BLaER1 (cell line): ENCODE measurements around the gene TAS1R1.
"Not testable (repeated sequence)": the region's sequence is repeated elsewhere in the genome, so short reads cannot be mapped to it uniquely, and the experiment has no call there.

ENCODE experiments used
- H3K27ac ChIP-seq: shearing (Covaris generic); formaldehyde crosslinking; 2 replicates; pipeline ENCODE4 v1.8.1; 2022
- H3K27me3 ChIP-seq: shearing (Covaris generic); formaldehyde crosslinking; 2 replicates; pipeline ENCODE4 v1.8.1; 2022
- H3K36me3 ChIP-seq: shearing (Covaris generic); formaldehyde crosslinking; 2 replicates; pipeline ENCODE4 v1.8.1; 2022
- H3K4me1 ChIP-seq: shearing (Covaris generic); formaldehyde crosslinking; 2 replicates; pipeline ENCODE4 v1.8.1; 2022
- H3K4me2 ChIP-seq: shearing (Covaris generic); formaldehyde crosslinking; 2 replicates; pipeline ENCODE4 v1.8.1; 2022
- H3K4me3 ChIP-seq: shearing (Covaris generic); formaldehyde crosslinking; 2 replicates; pipeline ENCODE4 v1.8.1; 2022
- H3K9ac ChIP-seq: shearing (Covaris generic); formaldehyde crosslinking; 2 replicates; pipeline ENCODE4 v1.8.1; 2022
- H3K9me3 ChIP-seq: shearing (Covaris generic); formaldehyde crosslinking; 2 replicates; pipeline ENCODE4 v1.8.1; 2022
- H4K20me1 ChIP-seq: shearing (Covaris generic); formaldehyde crosslinking; 2 replicates; pipeline ENCODE4 v1.8.1; 2022
- Cebpa-rat ChIP-seq: shearing (Covaris generic); IDR thresholded peaks from 2 replicates; pipeline ENCODE4 v1.8.1; 2022

The TAS1R1 gene

GRCh38 chr1:6538956-6539355 lies 16.2 kb upstream of the TAS1R1 start:
- Histone ChIP-seq H3K27ac (no peak overlapping the region), H3K9ac (no peak overlapping the region), H4K20me1 (peaks cover 46% of the 10 kb centered on the region), H3K4me2 (no peak overlapping the region), H3K4me1 (no peaks in the 10 kb centered on the region), H3K9me3 (no peaks in the 10 kb centered on the region), H3K36me3 (peaks cover 92% of the 10 kb centered on the region), H3K4me3 (no peak overlapping the region), H3K27me3 (no peaks in the 10 kb centered on the region)
- no peak for TF ChIP-seq Cebpa-rat

- Histone ChIP-seq H3K36me3 (peaks cover 98% of the 10 kb centered on the region), H3K27me3 (no peaks in the 10 kb centered on the region), H3K4me1 (no peaks in the 10 kb centered on the region), H3K9me3 (no peaks in the 10 kb centered on the region), H4K20me1 (peaks cover 30% of the 10 kb centered on the region), H3K4me2 (no peak overlapping the region), H3K9ac (no peak overlapping the region), H3K4me3 (no peak overlapping the region), H3K27ac (no peak overlapping the region)
- TF ChIP-seq Cebpa-rat: no peak
These were observed 10.3 kb upstream of the TAS1R1 start for GRCh38 chr1:6544831-6545230.

- H3K27me3 ChIP-seq: no peaks in the 10 kb centered on the region
- no peak overlapping the region for H3K9ac ChIP-seq
- TF ChIP-seq Cebpa-rat: no peak
- peaks cover 35% of the 10 kb centered on the region for H4K20me1 ChIP-seq
- H3K36me3 ChIP-seq: peaks cover 100% of the 10 kb centered on the region
- H3K27ac ChIP-seq: no peak overlapping the region
- H3K4me3 ChIP-seq: no peak overlapping the region
- no peaks in the 10 kb centered on the region for H3K4me1 ChIP-seq
- no peaks in the 10 kb centered on the region for H3K9me3 ChIP-seq
- H3K4me2 ChIP-seq: no peak overlapping the region
These were observed 9.6 kb upstream of the TAS1R1 start for GRCh38 chr1:6545276-6546112.

GRCh38 chr1:6546326-6546725 lies 8.8 kb upstream of the TAS1R1 start:
- no peak overlapping the region for H3K27ac ChIP-seq
- no peak overlapping the region for H3K9ac ChIP-seq
- no peak for TF ChIP-seq Cebpa-rat
- no peaks in the 10 kb centered on the region for H3K4me1 ChIP-seq
- H3K27me3 ChIP-seq: no peaks in the 10 kb centered on the region
- no peaks in the 10 kb centered on the region for H3K9me3 ChIP-seq
- peaks cover 100% of the 10 kb centered on the region for H3K36me3 ChIP-seq
- no peak overlapping the region for H3K4me2 ChIP-seq
- peaks cover 43% of the 10 kb centered on the region for H4K20me1 ChIP-seq
- no peak overlapping the region for H3K4me3 ChIP-seq

- H3K36me3 ChIP-seq: peaks cover 98% of the 10 kb centered on the region
- H3K9me3 ChIP-seq: no peaks in the 10 kb centered on the region
- no peak for TF ChIP-seq Cebpa-rat
- no peak overlapping the region for H3K4me3 ChIP-seq
- no peaks in the 10 kb centered on the region for H3K27me3 ChIP-seq
- peaks cover 45% of the 10 kb centered on the region for H4K20me1 ChIP-seq
- no peak overlapping the region for H3K27ac ChIP-seq
- no peaks in the 10 kb centered on the region for H3K4me1 ChIP-seq
- no peak overlapping the region for H3K9ac ChIP-seq
- H3K4me2 ChIP-seq: no peak overlapping the region
These were observed 7.8 kb upstream of the TAS1R1 start for GRCh38 chr1:6547301-6547700.

GRCh38 chr1:6554031-6554906 lies 838 bp upstream of the TAS1R1 start, which contains the start of gene NOL9:
NOL9 (minus strand) TSS chr1:6554513; CDS start chr1:6554502, 11 bp downstream.
- Histone ChIP-seq H3K9ac (peak within 1 kb of the TSS; percentile 94), H3K36me3 (peaks cover 28% of the 10 kb centered on the region), H3K4me2 (peak within 1 kb of the TSS; percentile 88), H3K27me3 (no peaks in the 10 kb centered on the region), H3K27ac (peak within 1 kb of the TSS; percentile 96), H3K4me3 (peak within 1 kb of the TSS; percentile 79), H4K20me1 (peaks cover 31% of the 10 kb centered on the region), H3K4me1 (peaks cover 20% of the 10 kb centered on the region), H3K9me3 (no peaks in the 10 kb centered on the region)
- peak; percentile 29; the same call in 1 of the 2 replicates for TF ChIP-seq Cebpa-rat

- H3K4me2 ChIP-seq: no peak overlapping the region
- no peak for TF ChIP-seq Cebpa-rat
- H3K36me3 ChIP-seq: no peaks in the 10 kb centered on the region
- H4K20me1 ChIP-seq: peaks cover 12% of the 10 kb centered on the region
- peaks cover 27% of the 10 kb centered on the region for H3K9me3 ChIP-seq
- H3K27me3 ChIP-seq: no peaks in the 10 kb centered on the region
- H3K9ac ChIP-seq: no peak overlapping the region
- H3K4me3 ChIP-seq: no peak overlapping the region
- peaks cover 24% of the 10 kb centered on the region for H3K4me1 ChIP-seq
- no peak overlapping the region for H3K27ac ChIP-seq
These were observed 2.5 kb downstream of the TAS1R1 start for GRCh38 chr1:6557597-6557996.

GRCh38 chr1:6559161-6559560 lies 4.1 kb downstream of the TAS1R1 start:
- not testable (repeated sequence) for H3K27ac ChIP-seq, H3K27me3 ChIP-seq, H3K4me3 ChIP-seq, H3K4me2 ChIP-seq, H3K36me3 ChIP-seq, H4K20me1 ChIP-seq, H3K9ac ChIP-seq
- H3K4me1 ChIP-seq: peaks cover 15% of the 10 kb centered on the region
- peaks cover 32% of the 10 kb centered on the region for H3K9me3 ChIP-seq

GRCh38 chr1:6560267-6560666 lies 5.2 kb downstream of the TAS1R1 start:
- Histone ChIP-seq H3K4me2 (peak overlapping the region; percentile 17; the same call in 1 of the 2 replicates), H3K4me3 (no peak overlapping the region), H3K27ac (no peak overlapping the region), H3K9me3 (peaks cover 32% of the 10 kb centered on the region), H4K20me1 (no peaks in the 10 kb centered on the region), H3K4me1 (peaks cover 8% of the 10 kb centered on the region), H3K9ac (no peak overlapping the region), H3K27me3 (no peaks in the 10 kb centered on the region), H3K36me3 (no peaks in the 10 kb centered on the region)
- TF ChIP-seq Cebpa-rat: no peak

GRCh38 chr1:6569033-6569432 lies 13.9 kb downstream of the TAS1R1 start:
- Histone ChIP-seq H3K27ac (no peak overlapping the region), H3K4me2 (no peak overlapping the region), H3K9ac (no peak overlapping the region), H3K9me3 (peaks cover 7% of the 10 kb centered on the region), H3K4me3 (no peak overlapping the region), H3K27me3 (no peaks in the 10 kb centered on the region), H3K36me3 (no peaks in the 10 kb centered on the region), H3K4me1 (peaks cover 14% of the 10 kb centered on the region), H4K20me1 (no peaks in the 10 kb centered on the region)
- TF ChIP-seq Cebpa-rat: no peak
